HG03378 (cell line): Measurements from ENCODE around the gene SMTNL1.

ENCODE experiments used
- ATAC-seq: cut with Tn5 transposase; IDR thresholded peaks from one replicate; pipeline ENCODE4 v1.9.1; 2021; ENCODE audit warnings: mild to moderate bottlenecking, moderate library complexity; ENCODE audit not compliant: unreplicated experiment

The SMTNL1 gene

GRCh38 chr11:57543593-57543992, 6.2 kb downstream of the SMTNL1 start:
- ATAC-seq, result no peak

- ATAC-seq, result no peak
Measured at GRCh38 chr11:57544566-57544965, 7.2 kb downstream of the SMTNL1 start.

- ATAC-seq, result no peak
Measured at GRCh38 chr11:57545883-57546282, 8.5 kb downstream of the SMTNL1 start.

GRCh38 chr11:57546451-57546850, 9.1 kb downstream of the SMTNL1 start:
- ATAC-seq, result no peak

GRCh38 chr11:57546869-57547475, 9.6 kb downstream of the SMTNL1 start:
- ATAC-seq, result peak; percentile 69

GRCh38 chr11:57547854-57548377, 10.5 kb downstream of the SMTNL1 start:
- peak; percentile 93 for ATAC-seq

- no peak for ATAC-seq
Measured at GRCh38 chr11:57549983-57550382, 12.6 kb downstream of the SMTNL1 start.

- no peak for ATAC-seq
Measured at GRCh38 chr11:57551941-57552340, 14.5 kb downstream of the SMTNL1 start.

- no peak for ATAC-seq
Measured at GRCh38 chr11:57552479-57552878, 15.1 kb downstream of the SMTNL1 start.

GRCh38 chr11:57555393-57555792, 18.0 kb downstream of the SMTNL1 start:
- ATAC-seq, result no peak

GRCh38 chr11:57556041-57556440, 18.6 kb downstream of the SMTNL1 start:
- ATAC-seq, result no peak

- no peak for ATAC-seq
Measured at GRCh38 chr11:57560146-57560545, 22.8 kb downstream of the SMTNL1 start.

GRCh38 chr11:57562596-57562995, 25.2 kb downstream of the SMTNL1 start:
- no peak for ATAC-seq

- peak; percentile 78 for ATAC-seq
Measured at GRCh38 chr11:57566005-57566904, 28.9 kb downstream of the SMTNL1 start.

- ATAC-seq, result no peak
Measured at GRCh38 chr11:57566905-57567514, 29.6 kb downstream of the SMTNL1 start.

- peak; percentile 29 for ATAC-seq
Measured at GRCh38 chr11:57567515-57568329, 30.3 kb downstream of the SMTNL1 start, which contains the start of gene UBE2L6. Gene UBE2L6, minus strand, starts transcription at chr11:57567672. Its CDS starts 61 bp downstream, at chr11:57567611.

- ATAC-seq, result peak; percentile 73
Measured at GRCh38 chr11:57568330-57568766, 31.0 kb downstream of the SMTNL1 start.

- no peak for ATAC-seq
Measured at GRCh38 chr11:57571606-57572005, 34.2 kb downstream of the SMTNL1 start.

GRCh38 chr11:57574061-57574460, 36.7 kb downstream of the SMTNL1 start:
- no peak for ATAC-seq

- no peak for ATAC-seq
Measured at GRCh38 chr11:57584341-57584740, 46.9 kb downstream of the SMTNL1 start.

- ATAC-seq, result no peak
Measured at GRCh38 chr11:57585301-57585700, 47.9 kb downstream of the SMTNL1 start.
